Activated naive CD8-positive, alpha-beta T cell treated with anti-CD3 and anti-CD28 coated beads for 36 hours (primary cell): ENCODE measurements around the gene SIGLEC12. TPM values are rescaled to one million over a fixed set of nuclear protein-coding genes. Genes with fewer than 3 reads are reported as not detected.
"Not testable (repeated sequence)": the region's sequence is repeated elsewhere in the genome, so short reads cannot be mapped to it uniquely, and the experiment has no call there.

Experiments used
- DNase-seq: peaks from one replicate; pipeline ENCODE4 v3.0.0; 2021
- H3K27ac Mint-ChIP-seq: one replicate; pipeline ENCODE4 v1.8.0; 2022; ENCODE audit warnings: mild to moderate bottlenecking, moderate library complexity, mixed read lengths
- H3K27me3 Mint-ChIP-seq: one replicate; pipeline ENCODE4 v1.8.0; 2022; ENCODE audit warnings: mild to moderate bottlenecking, mixed read lengths
- H3K36me3 Mint-ChIP-seq: one replicate; pipeline ENCODE4 v1.8.0; 2021; ENCODE audit warnings: mild to moderate bottlenecking, mixed read lengths
- H3K4me1 Mint-ChIP-seq: one replicate; pipeline ENCODE4 v1.8.0; 2021; ENCODE audit warnings: mixed read lengths
- H3K4me3 Mint-ChIP-seq: one replicate; pipeline ENCODE4 v1.8.0; 2022; ENCODE audit warnings: mild to moderate bottlenecking, moderate library complexity, mixed read lengths
- H3K9me3 Mint-ChIP-seq: one replicate; pipeline ENCODE4 v1.8.0; 2022; ENCODE audit warnings: mixed read lengths
- total RNA-seq, 2 experiments: library from RNA; stranded (reverse); gene quantifications; one replicate each; pipeline ENCODE4 v1.2.3, GENCODE V29; 2021

Gene SIGLEC12
- total RNA-seq, 2 experiments from 2014 or later: 0.33 to 0.76 TPM

DNA sequence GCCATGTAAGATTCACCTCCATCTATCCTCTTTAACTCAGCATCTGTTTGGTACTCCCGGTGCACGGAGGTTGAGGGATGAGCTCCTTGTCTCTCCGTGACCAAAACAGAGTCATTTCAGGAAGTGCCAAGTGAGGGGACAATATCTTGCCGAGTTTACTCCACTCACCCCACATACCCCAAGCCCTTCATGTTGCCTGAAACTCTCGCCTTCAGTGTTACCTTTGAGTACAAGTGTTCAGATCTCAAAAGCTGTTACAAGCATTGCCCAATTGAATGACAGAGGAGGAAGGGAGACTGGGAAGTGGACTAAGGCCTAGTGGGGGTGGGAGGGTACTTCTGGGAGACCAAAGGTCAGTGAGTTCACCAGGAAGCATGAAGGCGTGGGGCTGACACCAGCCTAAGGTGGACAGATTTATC is 6.0 kb upstream of the SIGLEC12 start:
- Mint-ChIP-seq H3K27ac (no peak overlapping the region), H3K4me3 (no peak overlapping the region), H3K36me3 (no peaks in the 10 kb centered on the region), H3K4me1 (no peaks in the 10 kb centered on the region), H3K9me3 (no peaks in the 10 kb centered on the region), H3K27me3 (peaks cover 16% of the 10 kb centered on the region)
- DNase-seq: no peak

DNA sequence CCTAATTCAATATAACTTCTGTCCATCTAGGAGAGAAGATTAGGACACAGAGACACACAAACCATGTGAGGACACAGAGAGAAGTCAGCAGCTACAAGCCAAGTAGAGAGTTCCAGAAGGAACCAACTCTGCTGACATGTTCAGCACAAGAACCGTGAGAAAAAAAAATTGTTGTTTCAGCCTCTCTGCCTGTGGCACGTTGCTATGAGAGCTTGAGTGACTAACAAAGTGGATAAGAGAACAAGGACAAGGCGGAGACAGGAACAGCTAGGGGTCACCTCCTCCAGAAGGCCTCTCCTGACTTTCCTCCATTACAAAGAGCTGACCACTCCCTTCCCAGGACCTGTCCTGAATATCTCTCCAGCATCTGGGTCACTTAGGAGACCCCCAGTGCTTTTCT is 5.6 kb upstream of the SIGLEC12 start:
- H3K27me3 Mint-ChIP-seq: peaks cover 13% of the 10 kb centered on the region
- H3K4me1 Mint-ChIP-seq: peaks cover under 1% of the 10 kb centered on the region
- no peaks in the 10 kb centered on the region for H3K9me3 Mint-ChIP-seq
- no peak overlapping the region for H3K4me3 Mint-ChIP-seq
- no peak for DNase-seq
- H3K36me3 Mint-ChIP-seq: no peaks in the 10 kb centered on the region
- H3K27ac Mint-ChIP-seq: no peak overlapping the region

DNA sequence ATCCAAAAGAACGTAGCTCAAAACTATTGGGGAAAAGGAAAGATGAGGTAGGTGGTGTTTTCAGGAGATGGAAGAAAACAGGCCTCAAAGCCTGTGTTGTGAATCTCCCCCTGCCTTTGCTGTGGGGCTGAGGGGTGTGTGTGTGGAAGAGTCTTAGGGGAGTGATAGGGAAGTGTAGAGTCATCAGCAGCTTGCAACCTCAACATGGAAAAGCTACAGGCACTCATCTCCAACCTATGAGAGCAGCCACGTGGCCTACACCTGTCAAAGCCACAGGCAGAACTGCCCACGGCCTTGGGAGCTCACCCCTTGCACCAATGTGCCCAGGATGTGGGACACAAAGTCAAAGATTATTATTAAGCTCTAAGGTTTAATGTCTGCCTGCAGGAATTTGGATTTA is 4.3 kb upstream of the SIGLEC12 start:
- Mint-ChIP-seq H3K4me1 (peaks cover 12% of the 10 kb centered on the region), H3K36me3 (no peaks in the 10 kb centered on the region), H3K9me3 (no peaks in the 10 kb centered on the region), H3K4me3 (no peak overlapping the region), H3K27ac (no peak overlapping the region), H3K27me3 (peaks cover 4% of the 10 kb centered on the region)
- no peak for DNase-seq

DNA sequence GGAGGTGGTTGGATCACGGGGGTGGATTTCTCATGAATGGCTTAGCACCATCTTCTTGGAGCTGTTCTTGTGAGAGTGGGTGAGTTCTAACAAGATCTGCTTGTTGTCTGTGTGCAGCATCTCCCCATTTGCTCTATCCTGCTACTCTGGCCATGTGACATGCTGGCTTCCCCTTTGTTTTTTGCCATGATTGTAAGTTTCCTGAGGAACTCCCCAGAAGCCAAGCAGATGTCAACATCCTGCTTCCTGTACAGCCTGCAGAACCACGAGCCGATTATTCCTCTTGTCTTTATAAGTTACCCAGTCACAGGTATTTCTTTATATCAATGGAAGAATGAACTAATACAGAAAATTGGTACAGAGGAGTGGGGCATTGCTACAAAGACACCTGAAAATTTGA is 2.3 kb upstream of the SIGLEC12 start:
- Mint-ChIP-seq H3K36me3 (no peaks in the 10 kb centered on the region), H3K4me1 (peaks cover 12% of the 10 kb centered on the region), H3K9me3 (no peaks in the 10 kb centered on the region), H3K27me3 (no peaks in the 10 kb centered on the region), H3K27ac (no peak overlapping the region), H3K4me3 (no peak overlapping the region)
- DNase-seq: no peak

DNA sequence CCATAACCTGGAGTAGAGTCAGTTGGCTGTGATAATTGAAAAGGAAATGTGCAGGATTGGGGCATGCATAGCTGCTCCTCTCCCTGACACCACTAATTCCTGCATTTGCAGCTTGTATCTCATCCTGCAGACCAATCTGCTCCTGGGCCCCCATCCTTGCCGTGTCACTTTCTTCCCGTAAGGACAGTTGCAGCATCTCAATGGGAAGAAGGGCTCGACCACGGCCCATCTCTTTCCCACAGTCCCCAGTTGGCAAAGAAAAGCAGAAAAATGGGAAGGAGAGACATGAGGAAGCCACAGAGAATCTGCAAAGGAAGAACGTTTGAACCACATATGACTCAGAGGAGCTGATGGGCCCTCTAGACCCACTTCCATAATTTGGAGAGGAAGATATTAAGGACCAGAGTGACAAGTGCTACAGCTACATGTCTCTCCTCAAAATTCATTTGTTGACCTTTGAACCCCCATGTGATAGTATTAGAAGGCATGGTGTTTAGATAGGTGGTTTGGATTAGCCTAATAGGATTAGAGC is 1.8 kb upstream of the SIGLEC12 start:
- H3K27ac Mint-ChIP-seq: no peak overlapping the region
- H3K27me3 Mint-ChIP-seq: no peaks in the 10 kb centered on the region
- no peaks in the 10 kb centered on the region for H3K36me3 Mint-ChIP-seq
- H3K9me3 Mint-ChIP-seq: no peaks in the 10 kb centered on the region
- no peak overlapping the region for H3K4me3 Mint-ChIP-seq
- peaks cover 12% of the 10 kb centered on the region for H3K4me1 Mint-ChIP-seq
- DNase-seq: no peak

DNA sequence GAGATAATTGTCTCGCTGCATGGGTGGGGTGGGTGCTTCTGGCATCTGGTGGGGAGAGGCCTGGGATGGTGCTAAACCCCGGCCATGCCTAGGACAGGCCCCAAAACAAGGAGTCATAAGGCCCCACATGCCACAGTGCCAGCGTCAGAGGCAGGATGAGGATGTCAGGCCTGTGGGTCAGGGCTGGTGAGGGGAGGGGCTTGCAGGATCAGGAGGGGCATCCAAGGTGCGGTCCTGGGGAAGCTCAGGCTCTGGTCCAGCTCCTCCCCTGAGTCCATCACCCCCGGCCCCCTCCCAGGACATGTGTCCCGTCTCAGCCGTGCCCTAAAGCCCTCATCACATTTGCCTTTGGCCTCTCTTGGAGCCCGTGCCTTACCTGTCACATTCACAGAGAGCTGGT is 669 bp downstream of the SIGLEC12 start:
- H3K27me3 Mint-ChIP-seq, H3K27ac Mint-ChIP-seq, H3K9me3 Mint-ChIP-seq, DNase-seq, H3K4me3 Mint-ChIP-seq, H3K36me3 Mint-ChIP-seq: not testable (repeated sequence)
- H3K4me1 Mint-ChIP-seq: peaks cover 12% of the 10 kb centered on the region

DNA sequence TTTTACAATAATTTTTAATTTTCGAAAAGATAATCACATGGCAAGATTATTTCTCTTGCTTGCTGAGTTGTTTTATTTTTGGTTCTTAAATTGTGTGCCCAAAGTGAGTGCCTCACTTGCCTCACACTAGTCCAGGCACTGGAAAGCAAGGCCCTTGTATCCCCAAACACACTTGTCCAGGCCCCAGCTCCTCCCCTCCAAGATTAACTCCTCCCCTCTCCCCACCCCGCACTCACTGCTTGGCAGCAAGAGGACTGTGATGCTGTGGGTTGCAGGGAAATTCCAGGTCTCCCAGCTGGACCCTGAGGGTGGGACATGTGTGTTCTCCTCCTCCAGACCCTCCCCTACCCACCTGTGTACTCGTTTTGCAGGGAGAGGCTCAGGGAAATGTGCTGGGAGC is 3.9 kb downstream of the SIGLEC12 start:
- Mint-ChIP-seq H3K4me3 (no peak overlapping the region), H3K27me3 (peaks cover 13% of the 10 kb centered on the region), H3K36me3 (no peaks in the 10 kb centered on the region), H3K9me3 (no peaks in the 10 kb centered on the region), H3K4me1 (peaks cover 12% of the 10 kb centered on the region), H3K27ac (no peak overlapping the region)
- DNase-seq: no peak

DNA sequence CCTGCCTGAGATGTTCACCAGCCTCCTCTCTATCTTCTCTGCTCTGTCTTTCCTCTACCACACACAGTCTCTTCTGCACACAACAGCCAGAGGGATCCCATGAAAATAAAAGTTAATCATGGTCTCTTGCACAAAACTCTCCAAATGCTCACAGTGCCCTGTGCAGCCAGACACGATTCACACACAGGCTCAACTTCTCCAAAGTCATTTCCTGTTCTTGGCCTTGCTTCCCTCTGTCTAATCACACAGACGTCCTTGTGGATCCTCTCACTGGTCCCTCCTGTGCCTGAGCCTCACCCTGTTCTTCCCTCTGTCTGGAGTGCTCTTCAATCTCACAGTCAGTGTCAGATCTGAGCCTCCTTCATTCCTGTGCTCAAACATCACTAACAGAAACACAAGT is 7.8 kb downstream of the SIGLEC12 start:
- Mint-ChIP-seq H3K9me3 (no peaks in the 10 kb centered on the region), H3K27me3 (peaks cover 16% of the 10 kb centered on the region), H3K36me3 (no peaks in the 10 kb centered on the region), H3K27ac (no peak overlapping the region), H3K4me1 (peaks cover 7% of the 10 kb centered on the region), H3K4me3 (no peak overlapping the region)
- no peak for DNase-seq

DNA sequence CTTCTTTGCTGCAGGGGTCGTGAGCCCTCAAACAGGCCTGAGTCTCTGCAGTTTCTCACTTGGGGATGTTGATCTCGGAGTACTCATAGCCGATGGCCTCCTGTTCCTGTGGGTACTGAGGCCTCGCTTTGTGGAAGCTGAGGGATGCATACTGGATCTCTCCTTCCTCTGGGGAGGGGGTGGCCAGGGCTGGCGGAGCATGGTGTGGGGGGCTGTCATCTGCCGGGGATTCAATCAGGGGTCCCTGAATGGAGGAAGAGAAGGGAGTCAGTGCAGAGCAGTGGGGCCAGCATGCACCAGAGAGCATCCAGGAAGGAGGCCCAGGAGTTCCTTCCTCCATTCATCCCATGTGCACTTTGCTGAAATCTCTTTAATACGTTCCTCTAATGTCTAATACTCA is 10.0 kb downstream of the SIGLEC12 start:
- peaks cover 2% of the 10 kb centered on the region for H3K36me3 Mint-ChIP-seq
- H3K4me1 Mint-ChIP-seq: peaks cover 13% of the 10 kb centered on the region
- H3K27ac Mint-ChIP-seq: no peak overlapping the region
- no peak overlapping the region for H3K4me3 Mint-ChIP-seq
- DNase-seq: no peak
- H3K9me3 Mint-ChIP-seq: no peaks in the 10 kb centered on the region
- peaks cover 20% of the 10 kb centered on the region for H3K27me3 Mint-ChIP-seq

DNA sequence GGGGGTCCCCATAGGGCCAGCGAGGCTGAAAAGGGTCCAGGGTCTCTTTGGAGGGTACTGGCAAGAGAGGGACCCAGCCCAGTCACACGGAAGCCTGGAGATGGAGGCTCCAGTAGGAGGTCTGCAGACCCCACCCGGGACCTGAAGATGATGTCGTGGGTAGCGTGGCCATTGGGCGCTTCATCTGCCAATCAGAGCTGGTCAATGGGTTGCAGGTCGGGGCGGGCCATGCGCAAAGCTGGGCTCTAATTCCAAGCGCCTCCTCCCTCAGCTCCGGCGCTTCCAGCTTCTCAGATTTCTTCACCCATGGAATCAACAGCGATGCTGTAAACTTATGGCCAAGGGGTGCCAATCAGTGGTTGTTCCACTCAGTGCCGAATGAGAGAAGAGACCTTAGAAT is 10.9 kb downstream of the SIGLEC12 start:
- DNase-seq: no peak
- Mint-ChIP-seq H3K4me1 (peaks cover 13% of the 10 kb centered on the region), H3K36me3 (peaks cover 2% of the 10 kb centered on the region), H3K27me3 (peaks cover 18% of the 10 kb centered on the region), H3K9me3 (no peaks in the 10 kb centered on the region), H3K27ac (no peak overlapping the region), H3K4me3 (no peak overlapping the region)

DNA sequence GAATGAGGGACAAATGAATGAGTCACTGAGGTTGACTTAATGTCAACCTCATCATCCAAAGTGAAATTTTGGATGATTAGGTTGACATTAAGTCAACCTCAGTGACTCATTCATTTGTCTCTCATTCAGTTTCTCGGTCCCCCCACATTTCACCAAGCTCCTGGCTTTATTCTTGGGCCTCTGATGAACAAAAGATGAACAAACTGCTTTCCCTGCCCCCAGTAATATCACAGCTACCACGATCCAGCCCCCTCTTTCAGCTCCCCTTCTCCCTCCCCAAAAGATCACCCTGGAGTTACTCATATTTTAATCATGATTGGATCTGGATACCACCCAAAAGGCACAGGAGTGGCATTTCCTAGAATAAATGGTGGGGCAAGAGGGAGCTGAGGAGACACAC is 12.5 kb downstream of the SIGLEC12 start:
- H3K4me3 Mint-ChIP-seq: no peak overlapping the region

DNA sequence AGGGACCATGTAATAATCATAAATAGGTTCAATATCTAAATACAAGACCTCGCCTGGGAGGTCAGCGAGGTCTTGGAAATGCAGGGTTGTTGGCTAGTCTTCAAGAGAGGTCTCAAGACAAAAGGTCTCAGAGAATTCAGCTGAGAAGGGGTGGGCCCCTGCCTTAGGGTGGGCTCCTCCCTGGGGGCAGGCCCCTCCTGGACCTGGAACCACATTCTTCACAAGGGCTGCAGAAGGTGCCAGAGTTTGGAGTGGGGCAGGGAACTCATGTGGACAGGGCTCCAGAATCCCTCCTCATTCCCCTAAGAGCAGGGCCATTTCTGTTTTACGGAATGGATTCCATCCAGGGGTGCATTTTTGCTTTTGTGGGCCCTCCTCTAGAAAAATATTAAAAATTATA is 13.1 kb downstream of the SIGLEC12 start:
- Mint-ChIP-seq H3K4me1 (peaks cover 13% of the 10 kb centered on the region), H3K4me3 (no peak overlapping the region), H3K9me3 (no peaks in the 10 kb centered on the region), H3K27me3 (peaks cover 18% of the 10 kb centered on the region), H3K27ac (no peak overlapping the region), H3K36me3 (peaks cover 2% of the 10 kb centered on the region)
- DNase-seq: no peak

More for the DNA sequence above, 12.5 kb downstream of the SIGLEC12 start:
- Mint-ChIP-seq H3K36me3 (peaks cover 2% of the 10 kb centered on the region), H3K27me3 (peaks cover 23% of the 10 kb centered on the region), H3K27ac (peak overlapping the region; percentile 44), H3K4me1 (peaks cover 13% of the 10 kb centered on the region), H3K9me3 (no peaks in the 10 kb centered on the region)
- peak; percentile 12 for DNase-seq

DNA sequence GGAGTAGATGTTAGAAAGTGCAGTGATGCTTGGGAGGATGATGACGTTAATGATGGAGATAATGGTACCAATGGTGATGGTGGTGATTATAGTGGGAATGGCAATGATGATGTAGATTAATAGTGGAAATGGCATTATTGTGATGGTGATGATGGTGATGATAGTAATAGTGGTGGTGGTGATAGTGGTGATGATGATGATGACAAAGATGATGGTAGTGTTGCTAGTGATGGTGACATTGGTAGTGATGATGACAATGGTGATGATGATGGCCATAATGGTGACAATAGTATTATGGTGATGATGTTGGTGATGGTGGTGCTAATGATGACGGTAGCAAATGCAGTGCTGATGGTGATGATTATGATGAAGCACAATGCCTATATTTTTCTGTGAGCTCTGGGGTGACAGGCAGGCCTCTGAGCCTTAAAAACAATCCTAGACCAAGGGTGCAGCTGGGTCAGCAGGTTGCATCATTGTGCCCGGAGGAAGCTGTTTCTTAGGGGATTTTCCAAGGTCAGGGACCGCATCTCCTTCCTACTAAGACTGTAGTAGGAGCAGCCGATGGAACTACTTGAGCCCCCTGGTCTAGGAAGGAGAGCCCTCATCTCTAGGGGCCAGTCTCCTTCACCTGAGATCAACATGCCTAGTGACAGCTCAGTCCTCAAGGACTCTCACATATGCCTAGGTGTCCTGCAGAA is 15.5 kb downstream of the SIGLEC12 start:
- H3K36me3 Mint-ChIP-seq: peaks cover 2% of the 10 kb centered on the region
- no peak overlapping the region for H3K4me3 Mint-ChIP-seq
- H3K27ac Mint-ChIP-seq: no peak overlapping the region
- no peak for DNase-seq
- H3K27me3 Mint-ChIP-seq: peaks cover 21% of the 10 kb centered on the region
- no peaks in the 10 kb centered on the region for H3K9me3 Mint-ChIP-seq
- H3K4me1 Mint-ChIP-seq: peaks cover 11% of the 10 kb centered on the region

DNA sequence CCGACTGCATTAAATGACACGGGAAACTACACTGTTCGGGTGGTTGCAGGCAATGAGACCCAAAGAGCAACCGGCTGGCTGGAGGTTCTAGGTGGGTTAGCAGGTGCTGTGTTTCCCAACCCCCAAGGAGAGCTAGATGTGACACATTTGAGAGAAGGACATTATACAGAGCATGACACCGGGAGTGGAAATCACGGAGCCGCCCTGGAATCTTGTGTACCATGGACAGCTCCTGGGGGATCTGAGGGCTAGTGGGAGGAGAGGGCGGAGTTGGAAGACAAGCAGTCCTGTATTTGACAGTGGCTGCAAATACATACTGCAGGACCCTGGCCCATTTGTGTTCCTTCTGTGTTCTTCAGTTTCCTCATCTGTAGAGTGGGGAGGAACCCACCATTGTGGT is 21.0 kb downstream of the SIGLEC12 start:
- no peaks in the 10 kb centered on the region for H3K9me3 Mint-ChIP-seq
- peaks cover 27% of the 10 kb centered on the region for H3K27me3 Mint-ChIP-seq
- no peak overlapping the region for H3K4me3 Mint-ChIP-seq
- no peak overlapping the region for H3K27ac Mint-ChIP-seq
- DNase-seq: peak; percentile 16
- H3K36me3 Mint-ChIP-seq: peaks cover 1% of the 10 kb centered on the region
- H3K4me1 Mint-ChIP-seq: peaks cover 5% of the 10 kb centered on the region

DNA sequence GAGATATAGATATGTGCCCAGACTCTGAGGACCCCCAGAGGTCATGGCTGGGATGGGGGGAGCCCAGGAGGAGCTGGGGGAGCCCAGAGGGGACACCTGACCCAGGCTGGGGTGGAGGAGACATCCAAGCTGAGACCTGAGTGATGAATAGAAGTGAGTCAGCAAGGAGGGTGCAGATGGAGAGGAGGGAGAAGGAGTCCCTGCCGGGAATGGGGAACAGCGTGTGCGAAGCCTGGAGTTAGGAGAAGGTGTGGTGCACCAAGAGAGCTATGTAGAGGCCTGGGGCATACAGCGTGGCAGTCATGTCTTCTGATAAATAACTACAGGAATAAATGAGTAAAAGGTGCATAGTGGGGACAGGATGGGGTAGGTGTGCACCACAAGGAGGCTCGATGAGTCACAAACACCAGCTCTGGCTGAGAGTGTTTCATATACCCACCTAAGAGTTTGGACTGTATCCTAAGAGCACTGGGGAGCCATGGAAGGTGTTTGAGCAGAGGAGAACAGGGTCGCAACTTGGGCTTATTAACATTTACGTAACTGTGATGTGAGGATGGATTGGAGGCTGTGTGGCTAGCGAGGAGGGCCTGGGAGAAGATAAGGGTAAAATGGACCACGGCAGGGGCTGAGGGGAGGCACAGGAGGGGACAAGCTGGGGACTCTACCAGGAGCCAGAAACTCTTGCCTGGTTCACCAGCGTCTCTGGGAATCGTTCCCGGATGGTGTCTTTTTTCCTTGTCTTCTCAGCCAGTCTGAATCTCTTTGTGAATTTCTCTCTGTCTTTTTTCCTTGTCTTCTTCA is 21.9 kb downstream of the SIGLEC12 start:
- Mint-ChIP-seq H3K27me3 (peaks cover 24% of the 10 kb centered on the region), H3K36me3 (peaks cover 1% of the 10 kb centered on the region), H3K27ac (no peak overlapping the region), H3K9me3 (no peaks in the 10 kb centered on the region), H3K4me1 (peaks cover 5% of the 10 kb centered on the region), H3K4me3 (no peak overlapping the region)
- DNase-seq: peak; percentile 8
